ENCODE data around the gene ARHGEF40. TPM values are rescaled to one million over a fixed set of nuclear protein-coding genes. Genes with fewer than 3 reads are reported as not detected.
"Not testable (repeated sequence)": the region's sequence is repeated elsewhere in the genome, so short reads cannot be mapped to it uniquely, and the experiment has no call there.

ARHGEF40 gene
- total RNA-seq, 2 experiments from 2014 or later, result 1.2 to 1.3 TPM

- Histone ChIP-seq H3K9me3 (ENCODE audit: control insufficient read depth in 1 of 2, insufficient read depth in 1 of 2, low read length in 2 of 2) (no peaks in the 10 kb centered on the region), H3K36me3 (ENCODE audit: insufficient read depth, low read length) (no peaks in the 10 kb centered on the region), H3K27me3 (ENCODE audit: control insufficient read depth in 1 of 2, insufficient read depth in 2 of 2, low read length in 2 of 2) (peaks cover 0 to 3% of the 10 kb centered on the region in 2 experiments), H3K4me3 (ENCODE audit: low read length) (no peak overlapping the region), H3K4me1 (ENCODE audit: insufficient read depth, low read length) (peaks cover 13% of the 10 kb centered on the region), H3K27ac (ENCODE audit: low read depth in 1 of 2, low read length in 2 of 2) (no peak overlapping the region)
- H3K27me3 Mint-ChIP-seq, result peaks cover 10% of the 10 kb centered on the region
- POLR2A ChIA-PET, result interaction anchor here (1.2 to 2.8 kb wide), 3 partner anchors 25 to 53 kb away, joined by 3 to 22 read pairs (median 3); no protein-coding TSS in a partner anchor
- DNase-seq (peak in 6 of 14 experiments; percentile 10 to 73 (median 54)), ATAC-seq (ENCODE audit: poor library complexity) (peak; percentile 73)
- H3K4me3 Mint-ChIP-seq, result no peak overlapping the region
- no peak overlapping the region for H3K27ac Mint-ChIP-seq
- peaks cover 8% of the 10 kb centered on the region for H3K4me1 Mint-ChIP-seq (ENCODE audit: low read depth)
- no peaks in the 10 kb centered on the region for H3K36me3 Mint-ChIP-seq (ENCODE audit: low read depth)
- CTCF ChIA-PET, result interaction anchor here (0.7 to 3.0 kb wide), 12 partner anchors 14 to 83 kb away, joined by 3 to 58 read pairs (median 5); partner anchors contain the start of genes NDRG2 and TMEM253
- peak; percentile 68 for TF ChIP-seq CTCF (IDR thresholded peaks at IDR 0.05)
- intact Hi-C loops (cut with DNase I, micrococcal nuclease), result loop anchor here (1.0 kb wide), 1 partner anchor 25 kb away; no protein-coding TSS in a partner anchor
- H3K9me3 Mint-ChIP-seq, result no peaks in the 10 kb centered on the region
Measured at GRCh38 chr14:21039585-21040369, 30.3 kb upstream of the ARHGEF40 start.

- Histone ChIP-seq H3K36me3 (ENCODE audit: insufficient read depth, low read length) (no peaks in the 10 kb centered on the region), H3K4me1 (ENCODE audit: insufficient read depth, low read length) (peaks cover 15% of the 10 kb centered on the region), H3K27me3 (ENCODE audit: control insufficient read depth in 1 of 2, insufficient read depth in 2 of 2, low read length in 2 of 2) (no peaks in the 10 kb centered on the region), H3K27ac (ENCODE audit: low read depth in 1 of 2, low read length in 2 of 2) (no peak overlapping the region), H3K4me3 (ENCODE audit: low read length) (no peak overlapping the region), H3K9me3 (ENCODE audit: control insufficient read depth in 1 of 2, insufficient read depth in 1 of 2, low read length in 2 of 2) (no peaks in the 10 kb centered on the region)
- H3K36me3 Mint-ChIP-seq (ENCODE audit: low read depth), result no peaks in the 10 kb centered on the region
- TF ChIP-seq CTCF (IDR thresholded peaks at IDR 0.05), result no peak
- intact Hi-C loops (cut with DNase I, micrococcal nuclease), result loop anchor here (1.0 kb wide), 1 partner anchor 26 kb away; no protein-coding TSS in a partner anchor
- no peak overlapping the region for H3K4me3 Mint-ChIP-seq
- DNase-seq (no peak), ATAC-seq (ENCODE audit: poor library complexity) (no peak)
- H3K27me3 Mint-ChIP-seq, result peaks cover 10% of the 10 kb centered on the region
- POLR2A ChIA-PET, result interaction anchor here (1.2 to 2.8 kb wide), 2 partner anchors 25 to 28 kb away, joined by 3 to 22 read pairs; no protein-coding TSS in a partner anchor
- H3K9me3 Mint-ChIP-seq, result no peaks in the 10 kb centered on the region
- peaks cover 11% of the 10 kb centered on the region for H3K4me1 Mint-ChIP-seq (ENCODE audit: low read depth)
- H3K27ac Mint-ChIP-seq, result no peak overlapping the region
- CTCF ChIA-PET, result interaction anchor here (0.7 to 3.0 kb wide), 12 partner anchors 14 to 83 kb away, joined by 3 to 58 read pairs (median 5); partner anchors contain the start of genes NDRG2 and TMEM253
Measured at GRCh38 chr14:21040370-21040925, 29.7 kb upstream of the ARHGEF40 start.

GRCh38 chr14:21040941-21041340 lies 29.2 kb upstream of the ARHGEF40 start:
- POLR2A ChIA-PET, result interaction anchor here (1.2 to 2.8 kb wide), 2 partner anchors 26 to 28 kb away, joined by 3 to 22 read pairs; no protein-coding TSS in a partner anchor
- H3K4me3 Mint-ChIP-seq; H3K27ac ChIP-seq (ENCODE audit: low read depth in 1 of 2, low read length in 2 of 2); H3K9me3 ChIP-seq (ENCODE audit: control insufficient read depth in 1 of 2, insufficient read depth in 1 of 2, low read length in 2 of 2); H3K36me3 ChIP-seq (ENCODE audit: insufficient read depth, low read length); H3K27me3 Mint-ChIP-seq; ATAC-seq (ENCODE audit: poor library complexity); H3K36me3 Mint-ChIP-seq (ENCODE audit: low read depth); H3K27ac Mint-ChIP-seq; DNase-seq; H3K9me3 Mint-ChIP-seq; H3K4me3 ChIP-seq (ENCODE audit: low read length); H3K27me3 ChIP-seq (ENCODE audit: control insufficient read depth in 1 of 2, insufficient read depth in 2 of 2, low read length in 2 of 2): not testable (repeated sequence)
- peaks cover 11% of the 10 kb centered on the region for H3K4me1 Mint-ChIP-seq (ENCODE audit: low read depth)
- H3K4me1 ChIP-seq (ENCODE audit: insufficient read depth, low read length), result peaks cover 15% of the 10 kb centered on the region
- CTCF ChIA-PET, result interaction anchor here (0.7 to 3.0 kb wide), 7 partner anchors 15 to 82 kb away, joined by 3 to 58 read pairs (median 7); partner anchors contain the start of gene NDRG2
- intact Hi-C loops (cut with DNase I, micrococcal nuclease), result loop anchor here (1.0 kb wide), 1 partner anchor 27 kb away; no protein-coding TSS in a partner anchor
